Stimulated activated CD8-positive, alpha-beta memory T cell treated with anti-CD3 and anti-CD28 coated beads, Interleukin-15, amount 100 ng/mL, for 24 hours (primary cell): Measurements from ENCODE around the gene KMT5B.

Experiments
- DNase-seq: peaks from one replicate; pipeline ENCODE4 v3.0.0-alpha.2; 2020; ENCODE audit warnings: low read depth

The KMT5B gene

DNA sequence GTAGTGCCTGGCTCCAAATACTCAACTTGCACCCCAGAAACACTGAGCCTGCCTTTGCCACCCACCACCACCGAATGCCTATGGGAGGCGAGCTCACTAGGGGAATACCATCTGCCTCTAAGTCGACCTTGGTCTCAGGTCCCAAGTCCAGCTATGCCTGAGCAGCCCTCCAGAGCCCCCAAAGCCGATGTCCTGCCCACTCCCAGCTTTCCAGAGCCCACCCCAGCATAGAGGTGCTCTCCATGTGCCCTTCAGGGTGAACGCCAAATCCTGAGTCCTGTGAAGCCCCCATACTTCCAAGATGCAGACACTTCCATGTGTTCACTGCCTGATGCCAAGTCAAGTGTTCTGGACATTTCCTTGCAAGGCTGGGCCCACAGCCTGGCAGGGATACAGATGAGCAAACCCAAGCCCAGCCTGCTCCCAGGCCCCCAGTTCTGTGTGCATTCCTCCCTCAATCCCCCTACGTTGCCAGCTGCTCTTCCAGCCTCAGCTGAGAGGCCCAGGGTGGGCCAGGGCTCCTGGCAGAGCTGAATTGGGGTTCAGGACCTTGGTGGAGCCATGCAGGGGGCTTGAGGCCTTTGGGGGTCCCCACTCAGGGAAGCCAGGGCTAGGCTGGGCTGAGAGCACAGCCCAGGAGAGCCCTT, 2.6 kb upstream of the KMT5B start:
- no peak for DNase-seq

DNA sequence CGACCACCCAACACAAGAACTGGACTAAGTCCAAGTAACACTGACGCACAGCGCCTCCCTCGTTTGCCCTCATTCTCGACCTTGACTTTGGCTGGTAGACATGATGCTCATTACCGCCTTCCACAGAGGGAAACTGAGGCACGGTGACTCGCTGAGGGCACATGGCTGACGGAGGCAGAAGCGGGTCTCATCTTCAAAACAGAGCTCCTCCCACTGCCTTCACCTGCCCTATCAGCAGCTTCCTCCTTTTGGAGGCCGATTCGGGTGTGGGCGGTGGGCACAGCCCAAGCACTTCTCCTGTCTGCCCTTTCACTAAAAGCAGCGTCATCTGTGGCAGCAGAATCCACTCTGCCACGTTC, 2.0 kb upstream of the KMT5B start:
- no peak for DNase-seq

- DNase-seq: no peak
These were observed 1.3 kb upstream of the KMT5B start for GRCh38 chr11:68214173-68215086.

- DNase-seq: peak; percentile 59
These were observed 568 bp upstream of the KMT5B start for GRCh38 chr11:68213555-68214172.

DNA sequence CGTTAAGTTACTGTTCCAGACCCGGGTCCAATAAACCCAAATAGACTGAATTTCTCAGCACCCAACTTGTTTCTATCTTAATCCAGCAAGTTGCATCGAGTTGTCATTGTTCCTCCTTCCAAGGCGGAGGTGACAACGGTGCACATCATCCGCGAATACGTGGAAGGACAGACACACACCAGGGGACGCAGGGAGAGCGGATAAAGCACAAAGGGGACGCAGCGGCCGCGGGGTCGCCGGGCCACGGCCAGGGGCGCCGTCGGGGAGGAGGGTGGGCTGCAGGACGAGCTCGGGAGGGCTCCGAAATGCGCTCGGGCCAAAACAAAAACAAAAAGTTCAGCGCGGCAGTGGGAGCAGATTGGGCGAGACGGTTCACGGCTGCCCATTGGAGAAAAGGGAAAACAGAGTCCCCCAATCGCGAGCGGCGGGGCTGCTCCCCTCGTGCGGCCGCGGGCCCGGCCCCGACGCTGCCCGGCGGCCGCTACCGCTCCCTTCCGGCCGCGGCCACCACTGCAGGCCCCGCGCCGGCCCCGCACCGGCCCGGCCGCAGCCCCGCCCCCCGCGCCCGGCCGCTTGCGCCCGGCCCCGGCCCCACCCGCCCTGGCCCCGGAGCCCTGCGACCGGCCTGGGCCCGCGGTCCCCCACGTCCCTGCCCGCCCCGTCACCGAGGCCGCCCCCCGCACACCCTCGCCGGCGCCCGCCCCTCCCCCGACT, 518 bp downstream of the KMT5B start:
- DNase-seq: peak; percentile 19

DNA sequence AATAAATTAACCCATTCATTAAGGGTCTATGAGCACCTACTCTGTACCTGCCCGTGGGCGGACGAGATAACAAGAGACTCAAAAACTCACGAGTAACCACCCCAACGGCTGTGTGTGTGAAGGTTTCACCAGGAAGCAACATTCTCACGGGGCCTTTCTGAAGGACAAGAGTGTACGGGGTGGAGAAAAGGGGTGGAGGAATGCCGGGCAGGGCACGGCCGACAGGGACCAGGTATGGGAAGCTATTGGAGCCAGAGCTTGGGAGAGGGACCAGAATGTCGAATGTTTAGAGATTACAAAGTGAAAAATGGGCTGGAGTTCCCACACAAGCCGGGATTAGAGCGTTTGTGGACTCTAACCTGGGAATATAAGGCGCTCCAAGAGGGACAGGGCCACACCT, 1.6 kb downstream of the KMT5B start:
- no peak for DNase-seq

GRCh38 chr11:68206211-68206610, 6.9 kb downstream of the KMT5B start:
- DNase-seq: no peak

DNA sequence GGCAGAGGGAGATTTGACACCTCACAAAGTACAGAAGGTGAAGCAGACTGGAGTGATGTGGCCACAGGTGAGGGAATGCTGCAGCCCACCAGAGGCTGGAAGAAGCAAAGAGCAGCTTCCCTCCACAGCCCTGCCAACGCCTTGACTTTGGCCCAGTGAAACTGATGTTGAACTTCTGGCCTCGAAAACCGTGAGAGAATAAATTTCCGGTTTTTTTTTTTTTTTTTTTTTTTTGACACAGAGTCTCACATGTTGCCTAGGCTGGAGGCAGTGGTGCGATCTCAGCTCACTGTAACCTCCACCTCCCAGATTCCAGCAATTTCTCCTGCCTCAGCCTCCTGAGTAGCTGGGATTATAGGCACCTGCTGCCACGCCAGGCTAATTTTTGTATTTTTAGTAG, 8.7 kb downstream of the KMT5B start:
- DNase-seq: no peak

DNA sequence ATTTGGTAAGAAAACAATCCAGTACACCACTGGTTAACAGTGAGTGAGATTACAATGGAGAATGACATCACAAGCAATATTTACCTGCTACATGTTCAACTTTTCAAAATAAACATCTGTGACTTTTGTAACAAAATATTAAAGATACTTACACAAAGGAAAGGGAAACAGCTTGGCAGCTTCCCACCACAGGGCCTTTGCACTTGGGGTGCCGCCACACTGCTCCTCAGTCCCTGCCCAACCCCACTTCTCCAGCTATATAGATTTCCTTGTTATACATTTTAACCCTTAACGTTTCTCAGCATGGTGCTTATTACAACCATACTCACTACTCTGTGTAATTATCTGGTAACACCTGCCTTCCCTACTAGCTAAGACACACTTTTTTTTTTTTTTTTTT, 10.9 kb downstream of the KMT5B start:
- no peak for DNase-seq

DNA sequence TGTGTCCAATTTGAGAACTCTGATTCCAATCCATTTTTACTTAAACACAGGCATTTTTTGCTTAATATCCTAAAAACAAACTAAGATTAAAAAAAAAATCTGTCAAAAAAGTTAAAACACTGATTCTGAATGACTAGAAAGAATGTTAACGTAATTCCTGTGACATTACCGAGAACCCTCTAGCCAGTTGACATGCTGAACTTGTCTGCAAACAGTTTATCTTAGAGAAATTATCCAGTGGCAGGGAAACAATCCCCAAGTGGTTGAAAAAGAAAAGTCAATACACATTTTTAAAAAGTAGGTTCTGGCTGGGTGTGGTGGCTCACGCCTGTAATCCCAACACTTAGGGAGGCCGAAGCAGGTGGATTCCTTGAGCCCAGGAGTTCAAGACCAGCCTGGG, 11.6 kb downstream of the KMT5B start:
- DNase-seq: no peak

DNA sequence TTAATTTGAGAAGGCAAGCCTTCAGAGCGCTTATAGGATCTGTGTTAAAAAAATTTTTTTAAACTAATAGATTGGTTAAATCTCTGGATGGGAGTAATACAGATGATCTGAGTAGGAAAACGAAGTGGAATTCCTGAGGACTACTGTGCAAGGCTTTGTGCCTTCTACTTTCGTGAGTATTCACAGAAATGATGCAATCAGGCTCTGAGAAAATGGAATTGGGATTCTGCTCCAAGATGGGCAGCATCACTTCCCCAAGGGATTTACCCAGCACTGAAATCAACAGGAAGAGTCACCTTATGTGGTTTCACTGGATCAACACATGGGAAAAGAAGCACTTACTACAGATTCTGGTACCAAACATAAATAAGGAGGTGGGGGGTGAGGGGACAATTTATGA, 12.5 kb downstream of the KMT5B start:
- no peak for DNase-seq

GRCh38 chr11:68199295-68199987, 13.7 kb downstream of the KMT5B start:
- DNase-seq: no peak

DNA sequence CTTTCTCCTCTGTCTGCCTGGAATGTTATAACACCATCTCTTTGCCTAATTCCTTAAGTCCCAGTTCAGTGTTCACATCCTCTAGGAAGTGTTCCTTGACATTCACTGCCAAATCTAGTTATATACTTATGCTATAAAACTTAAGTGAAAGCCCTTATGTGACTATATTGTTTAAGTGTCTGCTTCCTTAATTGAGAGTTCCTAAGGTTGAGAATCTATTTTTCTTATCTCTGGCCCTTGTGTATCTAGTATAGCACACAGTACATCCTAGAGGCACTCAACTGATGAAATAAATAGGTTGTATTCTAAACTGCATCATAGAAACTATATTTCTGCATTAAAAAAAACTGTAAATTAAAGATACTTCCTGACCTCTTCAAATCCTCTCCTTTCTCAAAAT, 16.9 kb downstream of the KMT5B start:
- no peak for DNase-seq

DNA sequence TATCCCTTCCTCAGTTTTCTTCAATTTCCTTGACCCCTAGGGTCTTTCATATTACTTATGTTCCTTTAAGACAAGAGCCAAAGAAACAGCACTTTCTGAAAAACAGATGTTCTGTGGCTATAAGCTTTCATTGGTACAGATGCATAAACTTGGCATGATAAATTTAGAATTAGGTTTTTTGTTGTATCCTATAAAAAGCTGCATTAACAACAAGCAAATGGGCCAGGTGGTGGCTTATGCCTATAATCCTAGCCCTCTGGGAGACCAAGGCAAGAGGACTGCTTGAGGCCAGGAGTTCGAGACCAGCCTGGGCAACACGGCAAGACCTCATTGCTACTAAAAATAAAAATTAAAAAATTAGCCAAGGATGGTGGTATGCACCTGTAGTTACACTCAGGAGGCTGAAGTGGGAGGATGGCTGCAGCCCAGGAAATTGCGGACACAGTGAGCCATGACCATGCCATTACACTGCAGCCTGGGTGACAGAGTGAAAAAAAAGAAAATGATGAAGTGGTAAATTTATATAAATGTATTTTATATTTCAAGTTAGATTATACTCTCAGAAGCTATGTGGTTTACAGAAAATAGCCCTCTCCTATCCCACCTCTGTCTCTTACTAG, 18.3 kb downstream of the KMT5B start:
- no peak for DNase-seq

DNA sequence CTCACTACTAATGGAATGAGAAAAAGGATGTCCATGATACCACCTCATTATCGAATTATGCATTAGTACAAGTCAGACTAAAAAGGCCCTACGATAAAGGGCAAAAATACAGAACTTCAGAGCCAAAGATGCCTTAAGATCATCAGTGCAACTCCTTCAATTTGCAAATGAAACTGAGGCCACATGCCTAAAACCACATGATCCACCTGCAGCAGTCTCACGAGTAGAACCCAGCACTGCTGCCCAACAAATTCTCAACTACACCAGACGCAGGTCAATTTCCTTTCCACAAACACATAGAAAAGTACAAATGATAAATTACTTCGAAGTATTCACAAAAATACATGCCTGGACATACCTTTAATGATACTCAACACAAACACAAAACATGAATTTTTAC, 20.1 kb downstream of the KMT5B start:
- DNase-seq: no peak

GRCh38 chr11:68191661-68192579, 21.2 kb downstream of the KMT5B start:
- DNase-seq: no peak

GRCh38 chr11:68189888-68190287, 23.2 kb downstream of the KMT5B start:
- DNase-seq: no peak

DNA sequence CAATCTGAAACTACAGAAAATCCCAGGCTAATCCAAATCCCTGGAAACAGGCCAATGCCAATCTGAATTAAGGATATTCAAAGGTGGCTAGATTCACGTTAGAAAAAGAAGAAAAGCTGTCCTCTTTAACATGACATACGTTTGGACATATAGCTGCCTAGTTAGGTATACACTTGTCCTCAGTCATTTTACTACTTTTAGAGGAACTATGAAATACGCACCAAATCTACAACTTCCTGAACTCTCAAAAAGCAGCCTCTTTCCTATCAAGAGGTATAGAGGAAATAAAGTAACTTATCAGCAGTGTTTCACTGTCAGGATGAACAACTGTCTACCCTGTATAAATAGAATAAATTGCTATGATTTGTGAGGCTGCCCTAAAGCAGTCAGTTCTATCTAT, 24.0 kb downstream of the KMT5B start:
- DNase-seq: no peak

DNA sequence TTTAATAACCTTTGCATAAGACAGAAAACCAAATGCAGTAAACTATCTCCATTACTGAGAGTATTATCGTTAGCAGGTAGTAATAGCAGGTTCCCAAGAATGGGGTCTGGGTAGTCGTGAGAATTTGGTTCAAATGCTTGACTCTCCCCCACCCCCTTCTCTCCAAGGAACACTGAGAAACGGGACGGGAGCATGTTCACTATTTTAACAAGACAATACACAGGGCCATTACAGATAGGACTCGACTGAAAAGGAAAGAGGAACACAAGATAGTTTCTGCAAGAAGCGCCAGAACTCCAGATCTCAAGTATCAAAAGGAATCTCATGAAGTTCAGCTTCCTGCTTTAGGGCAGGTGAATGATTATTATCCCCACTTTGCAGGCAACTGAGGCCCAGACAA, 27.0 kb downstream of the KMT5B start:
- DNase-seq: no peak

GRCh38 chr11:68181719-68182451, 31.2 kb downstream of the KMT5B start:
- DNase-seq: no peak
